Mesothelial cell of epicardium (in vitro differentiated cells): ENCODE measurements around the gene RELL1. TPM values are rescaled to one million over a fixed set of nuclear protein-coding genes. Genes with fewer than 3 reads are reported as not detected.

ENCODE experiments used
- DNase-seq, 2 experiments: peaks; one replicate each; pipeline ENCODE4 v3.0.0; 2021; ENCODE audit warnings: low spot score in 2 of 2; ENCODE audit not compliant: unreplicated experiment in 2 of 2
- H3K27ac Mint-ChIP-seq: 2 replicates; pipeline ENCODE4 v1.8.0; 2021; ENCODE audit warnings: mixed read lengths
- H3K27me3 Mint-ChIP-seq: 2 replicates; pipeline ENCODE4 v1.8.0; 2021; ENCODE audit warnings: low read depth, mixed read lengths
- H3K36me3 Mint-ChIP-seq: 2 replicates; pipeline ENCODE4 v1.8.0; 2021; ENCODE audit warnings: mixed read lengths
- H3K4me1 Mint-ChIP-seq: 2 replicates; pipeline ENCODE4 v1.8.0; 2021; ENCODE audit warnings: mixed read lengths
- H3K4me3 Mint-ChIP-seq: 2 replicates; pipeline ENCODE4 v1.8.0; 2021; ENCODE audit warnings: mild to moderate bottlenecking, moderate library complexity, mixed read lengths
- H3K9me3 Mint-ChIP-seq: 2 replicates; pipeline ENCODE4 v1.8.0; 2021; ENCODE audit warnings: mixed read lengths
- total RNA-seq: library from RNA; stranded (reverse); gene quantifications from 3 replicates; pipeline ENCODE4 v1.2.1, GENCODE V29; 2021
- TF ChIP-seq, protein P1 (sequence below): fragments of 200-600 bp; sonication (generic); IDR thresholded peaks from one replicate; pipeline ENCODE4 v1.5.0; 2021; ENCODE audit warnings: antibody characterized with exemption; ENCODE audit not compliant: unreplicated experiment

Gene RELL1
- total RNA-seq, 1 donor from 2014 or later, result 11.7 TPM

DNA sequence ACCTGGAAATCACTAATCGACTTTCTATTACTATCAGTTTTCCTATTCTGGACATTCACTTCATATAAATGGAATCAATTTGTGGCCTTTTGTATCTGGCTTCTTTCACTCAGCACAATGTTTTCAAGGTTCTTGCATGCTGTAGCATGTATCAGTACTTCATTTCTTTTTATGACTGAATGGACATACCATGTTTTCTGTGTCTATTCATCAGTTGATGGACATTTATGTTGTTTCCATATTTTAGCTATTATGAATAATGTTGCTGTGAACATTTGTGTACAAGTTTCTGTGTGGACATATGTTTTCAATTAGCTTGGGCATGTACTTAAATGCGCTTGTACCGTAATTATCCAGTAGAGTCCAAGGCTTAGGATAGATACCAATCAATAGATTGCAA is 19.9 kb upstream of the RELL1 start:
- DNase-seq, result no peak
- H3K4me3 Mint-ChIP-seq, result no peak overlapping the region
- no peak overlapping the region for H3K27ac Mint-ChIP-seq
- peaks cover 3% of the 10 kb centered on the region for H3K27me3 Mint-ChIP-seq
- H3K4me1 Mint-ChIP-seq, result no peaks in the 10 kb centered on the region
- H3K36me3 Mint-ChIP-seq, result no peaks in the 10 kb centered on the region
- TF ChIP-seq, protein P1, sequence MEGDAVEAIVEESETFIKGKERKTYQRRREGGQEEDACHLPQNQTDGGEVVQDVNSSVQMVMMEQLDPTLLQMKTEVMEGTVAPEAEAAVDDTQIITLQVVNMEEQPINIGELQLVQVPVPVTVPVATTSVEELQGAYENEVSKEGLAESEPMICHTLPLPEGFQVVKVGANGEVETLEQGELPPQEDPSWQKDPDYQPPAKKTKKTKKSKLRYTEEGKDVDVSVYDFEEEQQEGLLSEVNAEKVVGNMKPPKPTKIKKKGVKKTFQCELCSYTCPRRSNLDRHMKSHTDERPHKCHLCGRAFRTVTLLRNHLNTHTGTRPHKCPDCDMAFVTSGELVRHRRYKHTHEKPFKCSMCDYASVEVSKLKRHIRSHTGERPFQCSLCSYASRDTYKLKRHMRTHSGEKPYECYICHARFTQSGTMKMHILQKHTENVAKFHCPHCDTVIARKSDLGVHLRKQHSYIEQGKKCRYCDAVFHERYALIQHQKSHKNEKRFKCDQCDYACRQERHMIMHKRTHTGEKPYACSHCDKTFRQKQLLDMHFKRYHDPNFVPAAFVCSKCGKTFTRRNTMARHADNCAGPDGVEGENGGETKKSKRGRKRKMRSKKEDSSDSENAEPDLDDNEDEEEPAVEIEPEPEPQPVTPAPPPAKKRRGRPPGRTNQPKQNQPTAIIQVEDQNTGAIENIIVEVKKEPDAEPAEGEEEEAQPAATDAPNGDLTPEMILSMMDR, result no peak
- H3K9me3 Mint-ChIP-seq, result peaks cover 8% of the 10 kb centered on the region

DNA sequence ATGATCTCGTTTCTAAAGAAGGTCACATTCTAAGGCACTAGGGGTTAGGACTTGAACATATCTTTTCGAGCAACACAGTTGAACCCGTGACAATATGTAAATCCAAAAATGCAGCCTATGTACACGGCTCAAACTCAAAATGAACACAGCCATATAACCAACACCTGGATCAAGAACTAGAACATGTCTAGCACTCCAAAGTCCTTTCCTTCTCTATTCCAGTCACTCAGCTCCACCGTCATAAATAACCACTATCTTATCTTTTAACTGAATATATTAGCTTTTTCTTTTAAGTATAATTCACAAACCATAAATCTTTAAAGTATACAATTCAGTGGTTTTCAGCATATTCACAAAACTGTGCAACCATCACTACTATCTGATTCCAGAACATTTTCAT is 19.4 kb upstream of the RELL1 start:
- no peaks in the 10 kb centered on the region for H3K4me1 Mint-ChIP-seq
- H3K27ac Mint-ChIP-seq, result no peak overlapping the region
- peaks cover 8% of the 10 kb centered on the region for H3K9me3 Mint-ChIP-seq
- H3K27me3 Mint-ChIP-seq, result peaks cover 5% of the 10 kb centered on the region
- H3K4me3 Mint-ChIP-seq, result no peak overlapping the region
- TF ChIP-seq, protein P1, result no peak
- H3K36me3 Mint-ChIP-seq, result no peaks in the 10 kb centered on the region
- no peak for DNase-seq

DNA sequence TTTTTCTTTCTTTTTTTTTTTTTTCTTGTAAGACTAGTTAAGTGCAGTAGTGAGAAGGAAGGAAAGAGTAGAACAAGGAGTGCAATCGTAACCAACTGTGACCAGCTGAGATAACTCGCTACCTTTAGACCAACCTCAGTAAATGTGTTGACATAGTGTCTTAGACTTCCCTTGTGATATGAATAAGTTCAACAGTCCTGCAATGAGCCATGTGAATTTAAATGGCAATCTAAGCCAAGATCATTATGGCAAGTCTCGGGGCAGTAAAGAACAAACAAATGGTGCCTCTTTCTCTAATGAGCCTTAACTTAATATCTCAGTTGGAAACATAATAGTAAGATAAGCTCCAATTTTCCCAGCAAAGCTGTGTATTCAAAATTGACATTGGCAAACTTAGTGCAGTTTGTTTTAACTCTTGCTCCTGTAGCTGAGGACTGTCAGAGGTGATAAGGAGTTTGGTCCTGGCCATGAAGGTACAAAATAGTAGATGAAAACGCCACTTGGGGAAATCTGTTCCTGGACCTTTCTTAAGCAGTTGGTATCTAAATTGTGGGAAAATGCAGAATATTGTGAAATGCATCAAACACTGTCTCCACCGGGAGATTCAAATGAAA is 13.8 kb upstream of the RELL1 start:
- Mint-ChIP-seq H3K4me3 (no peak overlapping the region), H3K9me3 (no peaks in the 10 kb centered on the region), H3K36me3 (no peaks in the 10 kb centered on the region), H3K27me3 (peaks cover 22% of the 10 kb centered on the region), H3K4me1 (peaks cover 6% of the 10 kb centered on the region), H3K27ac (no peak overlapping the region)
- DNase-seq, result no peak
- TF ChIP-seq, protein P1, result no peak

DNA sequence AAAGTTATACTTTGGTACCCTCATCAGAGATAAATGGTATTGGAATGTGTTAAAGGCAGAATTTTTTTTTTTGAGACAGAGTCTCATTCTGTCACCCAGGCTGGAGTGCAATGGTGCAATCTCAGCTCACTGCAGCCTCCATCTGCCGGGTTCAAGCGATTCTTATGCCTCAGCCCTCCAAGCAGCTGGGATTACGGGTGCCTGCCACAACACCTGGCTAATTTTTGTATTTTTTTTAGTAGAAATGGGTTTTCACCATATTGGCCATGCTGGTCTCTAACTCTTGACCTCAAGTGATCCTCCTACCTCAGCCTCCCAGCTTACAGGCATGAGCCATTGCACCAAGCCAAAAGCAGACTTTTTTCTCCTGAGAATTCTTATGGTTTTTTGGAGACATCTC is 11.4 kb upstream of the RELL1 start:
- DNase-seq, result no peak

DNA sequence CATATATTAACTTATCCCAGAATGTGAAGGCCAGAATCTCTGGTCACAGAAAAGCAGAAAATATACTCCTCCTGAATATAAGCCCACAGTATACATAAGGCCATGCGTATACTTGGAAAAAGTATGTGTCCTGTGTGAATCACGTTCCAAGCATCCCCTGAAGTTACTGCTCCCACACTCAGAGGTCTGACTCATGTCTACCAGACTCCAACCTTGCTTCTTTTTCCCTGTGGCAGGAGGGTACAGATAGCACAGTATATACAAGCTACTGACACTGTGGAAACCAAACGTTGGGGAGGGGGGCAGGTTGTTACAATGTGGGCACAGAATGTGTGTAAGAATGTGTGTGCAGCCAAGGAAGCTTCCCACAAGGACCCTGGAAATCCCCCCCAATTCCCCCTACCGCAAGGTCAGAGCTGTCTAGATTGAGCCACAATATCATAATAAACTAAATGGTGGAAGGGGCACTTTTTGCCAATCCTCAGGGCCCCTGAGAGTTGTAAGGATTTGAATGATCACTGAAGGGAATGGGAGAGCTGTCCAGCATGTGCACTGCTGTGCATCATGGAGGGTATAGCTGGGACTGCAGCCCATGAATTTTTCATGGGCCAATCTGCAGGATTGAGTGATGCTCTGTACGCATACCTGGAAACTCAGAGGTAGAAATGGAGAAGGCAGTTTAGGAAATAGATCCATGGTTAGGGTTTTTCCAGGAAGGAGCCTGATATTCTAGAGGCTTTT is 7.4 kb upstream of the RELL1 start:
- peaks cover 6% of the 10 kb centered on the region for H3K4me1 Mint-ChIP-seq
- DNase-seq, result no peak
- no peak overlapping the region for H3K4me3 Mint-ChIP-seq
- TF ChIP-seq, protein P1, result no peak
- no peaks in the 10 kb centered on the region for H3K36me3 Mint-ChIP-seq
- peaks cover 4% of the 10 kb centered on the region for H3K9me3 Mint-ChIP-seq
- no peak overlapping the region for H3K27ac Mint-ChIP-seq
- H3K27me3 Mint-ChIP-seq, result peaks cover 19% of the 10 kb centered on the region

More for the DNA sequence above, 11.4 kb upstream of the RELL1 start:
- Mint-ChIP-seq H3K4me1 (peaks cover 6% of the 10 kb centered on the region), H3K4me3 (no peak overlapping the region), H3K27ac (no peak overlapping the region), H3K27me3 (peaks cover 27% of the 10 kb centered on the region), H3K9me3 (peaks cover 2% of the 10 kb centered on the region), H3K36me3 (no peaks in the 10 kb centered on the region)
- TF ChIP-seq, protein P1, result no peak
